Astrocyte (in vitro differentiated cells and primary cell): ENCODE data around the gene FAM170B.

Experiments used
- EZH2 ChIP-seq: IDR thresholded peaks from 2 replicates; pipeline ENCODE4 v1.6.1; 2012; ENCODE audit warnings: mild to moderate bottlenecking, low read length, inconsistent platforms; ENCODE audit not compliant: insufficient read depth
- TF ChIP-seq, protein P1 (sequence below): IDR thresholded peaks from 2 replicates; pipeline ENCODE4 v1.5.1; 2011; ENCODE audit warnings: low read depth, mild to moderate bottlenecking, inconsistent platforms, low read length, moderate library complexity; ENCODE audit not compliant: insufficient read depth

DNA sequence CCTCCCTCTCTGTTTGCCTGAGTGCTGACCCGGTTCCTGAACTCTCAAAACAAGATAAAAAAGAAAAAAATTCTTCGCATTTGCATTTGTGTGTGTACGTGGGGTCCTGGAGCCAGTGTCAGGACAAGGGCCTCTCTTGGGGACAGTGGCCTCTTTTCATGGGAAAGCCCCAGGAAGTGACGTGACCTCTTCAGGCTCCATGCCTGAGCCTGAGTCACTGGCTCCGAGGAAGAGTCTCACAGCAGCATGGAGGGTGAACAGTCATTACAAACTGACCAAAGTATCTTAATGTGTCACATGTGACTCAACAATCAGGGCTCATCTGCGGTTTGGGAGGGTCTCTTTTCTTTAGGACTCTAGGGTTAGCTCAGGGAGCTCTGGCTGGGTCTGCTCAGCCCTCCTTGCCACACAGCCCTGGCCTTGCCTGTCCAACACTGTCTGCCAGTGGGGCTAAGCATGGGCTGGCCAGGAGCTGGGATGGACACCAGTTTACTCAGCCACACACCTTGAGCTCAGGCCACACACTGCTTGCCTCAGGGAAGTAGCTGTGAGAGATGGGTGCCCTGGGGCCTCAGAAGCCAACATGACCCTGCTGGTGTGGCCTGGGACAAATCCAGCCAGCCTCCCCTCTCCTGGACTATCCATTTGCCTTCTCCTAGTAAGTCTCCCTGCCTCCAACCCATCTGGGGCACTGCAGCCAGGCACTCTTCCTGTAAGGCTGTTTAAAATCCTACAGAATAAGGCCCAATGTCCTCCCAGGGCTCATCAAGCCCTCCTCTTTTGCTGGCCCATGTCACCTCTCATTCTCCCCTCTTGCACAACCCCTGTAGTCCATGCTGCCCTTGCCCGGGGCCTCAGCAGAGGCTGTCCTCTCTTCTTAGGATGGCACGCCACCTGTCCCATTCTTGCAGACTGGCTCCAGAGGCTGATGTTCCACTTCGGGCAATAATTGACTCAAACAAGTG, 43.9 kb upstream of the FAM170B start:
- TF ChIP-seq, protein P1, sequence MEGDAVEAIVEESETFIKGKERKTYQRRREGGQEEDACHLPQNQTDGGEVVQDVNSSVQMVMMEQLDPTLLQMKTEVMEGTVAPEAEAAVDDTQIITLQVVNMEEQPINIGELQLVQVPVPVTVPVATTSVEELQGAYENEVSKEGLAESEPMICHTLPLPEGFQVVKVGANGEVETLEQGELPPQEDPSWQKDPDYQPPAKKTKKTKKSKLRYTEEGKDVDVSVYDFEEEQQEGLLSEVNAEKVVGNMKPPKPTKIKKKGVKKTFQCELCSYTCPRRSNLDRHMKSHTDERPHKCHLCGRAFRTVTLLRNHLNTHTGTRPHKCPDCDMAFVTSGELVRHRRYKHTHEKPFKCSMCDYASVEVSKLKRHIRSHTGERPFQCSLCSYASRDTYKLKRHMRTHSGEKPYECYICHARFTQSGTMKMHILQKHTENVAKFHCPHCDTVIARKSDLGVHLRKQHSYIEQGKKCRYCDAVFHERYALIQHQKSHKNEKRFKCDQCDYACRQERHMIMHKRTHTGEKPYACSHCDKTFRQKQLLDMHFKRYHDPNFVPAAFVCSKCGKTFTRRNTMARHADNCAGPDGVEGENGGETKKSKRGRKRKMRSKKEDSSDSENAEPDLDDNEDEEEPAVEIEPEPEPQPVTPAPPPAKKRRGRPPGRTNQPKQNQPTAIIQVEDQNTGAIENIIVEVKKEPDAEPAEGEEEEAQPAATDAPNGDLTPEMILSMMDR: no peak
- TF ChIP-seq EZH2: no peak
